Effector memory CD8-positive, alpha-beta T cell (primary cell): ENCODE results near the gene CLIP2.
A peak's percentile ranks its signal among the peaks of the same experiment; 100 is the strongest.
"Not testable (repeated sequence)": the region's sequence is repeated elsewhere in the genome, so short reads cannot be mapped to it uniquely, and the experiment has no call there.

Experiments used
- ATAC-seq: fragments of 150-1000 bp; cut with Tn5 transposase; replicated peaks from 2 replicates; pipeline ENCODE4 v1.10.0; 2021; ENCODE audit warnings: mild to moderate bottlenecking, moderate library complexity
- DNase-seq, 3 experiments: peaks; one replicate each; pipeline ENCODE4 v3.0.0; 2021
- H3K27ac Mint-ChIP-seq, 2 donors: one replicate each; pipeline ENCODE4 v1.8.0; 2022; ENCODE audit warnings: mild to moderate bottlenecking in 2 of 2, mixed read lengths in 2 of 2, moderate library complexity in 2 of 2
- H3K27me3 Mint-ChIP-seq, 2 donors: one replicate each; pipeline ENCODE4 v1.8.0; 2022; ENCODE audit warnings: mixed read lengths in 2 of 2
- H3K36me3 Mint-ChIP-seq: one replicate; pipeline ENCODE4 v1.8.0; 2022; ENCODE audit warnings: mild to moderate bottlenecking, moderate library complexity, mixed read lengths; ENCODE audit not compliant: insufficient read depth
- H3K4me1 Mint-ChIP-seq, 2 donors: one replicate each; pipeline ENCODE4 v1.8.0; 2022; ENCODE audit warnings: low read depth in 2 of 2, mixed read lengths in 2 of 2
- H3K4me3 Mint-ChIP-seq, 2 donors: one replicate each; pipeline ENCODE4 v1.8.0; 2022; ENCODE audit warnings: mild to moderate bottlenecking in 2 of 2, mixed read lengths in 2 of 2, moderate library complexity in 2 of 2
- H3K9me3 Mint-ChIP-seq, 2 donors: one replicate each; pipeline ENCODE4 v1.8.0; 2022; ENCODE audit warnings: mixed read lengths in 2 of 2

CLIP2 gene

GRCh38 chr7:74339648-74340047 is 50.4 kb downstream of the CLIP2 start:
- not testable (repeated sequence) for DNase-seq, H3K4me3 Mint-ChIP-seq, H3K4me1 Mint-ChIP-seq, H3K27ac Mint-ChIP-seq, H3K36me3 Mint-ChIP-seq, H3K27me3 Mint-ChIP-seq, H3K9me3 Mint-ChIP-seq, ATAC-seq

DNA sequence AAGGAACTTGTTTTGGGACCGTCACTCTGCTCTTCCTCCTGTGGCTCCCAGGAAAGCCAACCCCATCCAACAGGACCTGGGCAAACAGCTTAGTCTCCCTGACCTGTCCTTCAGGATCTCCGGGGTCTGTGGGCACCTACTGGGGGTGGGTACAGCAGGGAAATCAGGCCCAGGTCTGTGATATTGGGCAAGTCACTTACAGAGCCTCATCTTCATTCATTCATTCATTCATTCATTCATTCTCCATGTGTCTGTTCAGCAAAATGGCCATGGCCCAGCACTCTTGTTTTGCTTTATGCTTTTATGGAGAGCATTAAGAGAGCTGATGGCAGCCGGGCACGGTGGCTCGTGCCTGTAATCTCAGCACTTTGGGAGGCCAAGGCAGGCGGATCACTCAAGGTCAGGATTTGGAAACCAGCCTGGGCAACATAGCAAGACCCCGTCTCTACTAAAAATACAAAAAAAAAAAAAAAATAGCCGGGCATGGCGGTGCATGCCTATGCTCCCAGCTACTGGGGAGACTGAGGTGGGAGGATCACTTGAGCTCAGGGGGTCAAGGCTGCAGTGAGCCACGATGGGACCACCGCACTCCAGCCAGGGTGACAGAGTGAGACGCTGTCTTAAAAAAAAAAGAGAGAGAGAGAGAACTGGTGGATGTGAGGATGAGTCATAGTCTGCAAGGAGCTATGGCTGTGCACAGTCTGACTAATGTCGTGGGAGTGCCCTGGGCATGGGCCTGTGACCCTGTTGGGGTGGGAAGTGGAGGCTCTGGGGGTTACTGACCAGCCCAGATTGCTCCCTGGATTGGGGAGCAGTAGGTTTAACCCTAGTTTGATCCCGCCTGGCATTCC is 54.3 kb downstream of the CLIP2 start:
- H3K27ac Mint-ChIP-seq, result no peak overlapping the region
- ATAC-seq (no peak), DNase-seq (no peak)
- no peaks in the 10 kb centered on the region for H3K9me3 Mint-ChIP-seq
- H3K36me3 Mint-ChIP-seq, result peaks cover 6% of the 10 kb centered on the region
- H3K27me3 Mint-ChIP-seq, result no peaks in the 10 kb centered on the region
- no peak overlapping the region for H3K4me3 Mint-ChIP-seq
- H3K4me1 Mint-ChIP-seq, result peaks cover 0 to 2% of the 10 kb centered on the region in 2 donors

DNA sequence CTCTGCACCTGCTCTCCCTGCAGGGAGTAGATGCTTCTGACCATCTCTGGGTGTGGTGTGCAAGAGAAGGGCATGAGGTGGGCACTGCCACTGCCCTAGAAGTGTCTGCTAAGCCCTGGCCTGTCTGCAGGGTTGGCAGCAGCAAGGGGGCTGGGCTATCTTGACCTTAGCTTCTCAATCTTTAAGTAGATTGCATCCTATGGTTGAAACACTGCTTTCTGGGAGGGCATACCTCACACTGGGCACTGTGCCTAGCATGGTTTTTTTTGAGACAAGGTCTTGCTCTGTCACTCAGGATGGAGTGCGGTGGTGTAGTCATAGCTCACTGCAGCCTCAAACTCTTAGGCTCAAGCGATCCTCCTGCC is 54.9 kb downstream of the CLIP2 start:
- no peak for ATAC-seq
- H3K27ac Mint-ChIP-seq, result no peak overlapping the region

GRCh38 chr7:74344786-74345185 is 55.6 kb downstream of the CLIP2 start:
- DNase-seq, result no peak
- Mint-ChIP-seq H3K27me3 (no peaks in the 10 kb centered on the region), H3K27ac (no peak overlapping the region), H3K4me1 (peaks cover 0 to 2% of the 10 kb centered on the region in 2 donors), H3K4me3 (no peak overlapping the region), H3K9me3 (no peaks in the 10 kb centered on the region), H3K36me3 (peaks cover 6% of the 10 kb centered on the region)
- no peak for ATAC-seq

More for the DNA sequence above, 54.9 kb downstream of the CLIP2 start:
- H3K27me3 Mint-ChIP-seq, result no peaks in the 10 kb centered on the region
- no peaks in the 10 kb centered on the region for H3K9me3 Mint-ChIP-seq
- H3K36me3 Mint-ChIP-seq, result peaks cover 6% of the 10 kb centered on the region
- DNase-seq, result no peak
- no peak overlapping the region for H3K4me3 Mint-ChIP-seq
- H3K4me1 Mint-ChIP-seq, result peaks cover 0 to 2% of the 10 kb centered on the region in 2 donors

- H3K9me3 Mint-ChIP-seq, result no peaks in the 10 kb centered on the region
- DNase-seq, result no peak
- H3K27me3 Mint-ChIP-seq, result no peaks in the 10 kb centered on the region
- no peak overlapping the region for H3K4me3 Mint-ChIP-seq
- peaks cover 6% of the 10 kb centered on the region for H3K36me3 Mint-ChIP-seq
- H3K4me1 Mint-ChIP-seq, result no peaks in the 10 kb centered on the region
- H3K27ac Mint-ChIP-seq, result no peak overlapping the region
- no peak for ATAC-seq
Observed at GRCh38 chr7:74345970-74346369, 56.8 kb downstream of the CLIP2 start.

DNA sequence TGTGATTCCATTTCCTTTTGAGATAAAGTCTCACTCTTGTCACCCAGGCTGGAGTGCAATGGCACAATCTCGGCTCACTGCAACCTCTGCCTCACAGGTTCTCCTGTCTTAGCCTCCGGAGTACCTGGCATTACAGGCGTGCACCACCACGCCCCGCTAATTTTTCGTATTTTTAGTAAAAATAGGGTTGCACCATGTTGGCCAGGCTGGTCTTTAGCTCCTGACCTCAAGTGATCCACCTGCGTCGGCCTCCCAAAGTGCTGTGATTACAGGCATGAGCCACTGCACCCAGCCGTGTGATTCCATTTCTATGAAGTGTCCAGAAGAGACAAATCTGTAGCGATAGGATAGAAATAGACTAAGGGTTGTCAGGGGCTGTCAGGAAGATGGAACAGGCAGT is 60.4 kb downstream of the CLIP2 start:
- Mint-ChIP-seq H3K27me3 (no peaks in the 10 kb centered on the region), H3K27ac (no peak overlapping the region), H3K4me3 (no peak overlapping the region), H3K4me1 (no peaks in the 10 kb centered on the region), H3K36me3 (peaks cover 2% of the 10 kb centered on the region), H3K9me3 (no peaks in the 10 kb centered on the region)
- no peak for ATAC-seq
- DNase-seq, result no peak

DNA sequence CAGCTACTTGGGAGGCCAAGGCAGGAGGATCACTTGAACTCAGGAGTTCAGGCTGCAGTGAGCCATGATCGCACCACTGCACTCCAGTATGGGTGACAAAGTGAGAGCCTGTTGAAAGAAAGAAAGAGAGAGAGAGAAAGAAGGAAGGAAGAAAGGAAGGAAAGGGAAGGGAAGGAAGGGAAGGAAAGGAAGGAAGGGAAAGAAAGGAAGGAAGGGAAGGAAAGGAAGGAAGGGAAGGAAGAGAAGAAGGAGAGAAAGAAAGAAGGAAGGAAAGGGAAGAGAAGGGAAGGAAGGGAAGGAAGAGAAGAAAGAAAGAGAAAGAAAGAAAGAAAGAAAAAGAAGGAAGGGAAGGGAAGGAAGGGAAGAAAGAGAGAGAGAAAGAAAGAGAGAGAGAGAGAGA is 61.5 kb downstream of the CLIP2 start:
- Mint-ChIP-seq H3K27ac (no peak overlapping the region), H3K4me1 (no peaks in the 10 kb centered on the region), H3K4me3 (no peak overlapping the region), H3K9me3 (no peaks in the 10 kb centered on the region), H3K27me3 (no peaks in the 10 kb centered on the region), H3K36me3 (peaks cover 2% of the 10 kb centered on the region)
- no peak for DNase-seq
- ATAC-seq, result no peak

DNA sequence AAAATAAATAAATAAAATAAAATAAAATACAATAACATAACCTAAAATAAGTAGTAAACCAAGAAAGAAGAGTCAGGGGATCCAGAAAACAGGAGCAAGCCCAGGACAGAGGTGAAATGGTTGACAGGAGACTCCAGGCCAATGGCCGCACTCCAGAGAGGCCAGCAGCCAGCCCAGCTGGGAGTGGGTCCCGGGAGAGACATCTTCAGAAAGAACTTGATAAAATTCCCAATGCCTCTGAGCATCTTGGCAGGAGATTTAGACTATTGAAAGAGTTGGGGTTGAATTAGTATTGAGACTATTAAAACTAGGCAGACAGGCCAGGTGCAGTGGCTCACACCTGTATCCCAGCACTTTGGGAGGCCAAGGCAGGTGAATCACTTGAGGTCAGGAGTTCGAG is 62.6 kb downstream of the CLIP2 start:
- Mint-ChIP-seq H3K4me1 (no peaks in the 10 kb centered on the region), H3K27me3 (no peaks in the 10 kb centered on the region), H3K4me3 (no peak overlapping the region), H3K36me3 (peaks cover 2% of the 10 kb centered on the region), H3K27ac (no peak overlapping the region), H3K9me3 (no peaks in the 10 kb centered on the region)
- ATAC-seq (no peak), DNase-seq (no peak)

DNA sequence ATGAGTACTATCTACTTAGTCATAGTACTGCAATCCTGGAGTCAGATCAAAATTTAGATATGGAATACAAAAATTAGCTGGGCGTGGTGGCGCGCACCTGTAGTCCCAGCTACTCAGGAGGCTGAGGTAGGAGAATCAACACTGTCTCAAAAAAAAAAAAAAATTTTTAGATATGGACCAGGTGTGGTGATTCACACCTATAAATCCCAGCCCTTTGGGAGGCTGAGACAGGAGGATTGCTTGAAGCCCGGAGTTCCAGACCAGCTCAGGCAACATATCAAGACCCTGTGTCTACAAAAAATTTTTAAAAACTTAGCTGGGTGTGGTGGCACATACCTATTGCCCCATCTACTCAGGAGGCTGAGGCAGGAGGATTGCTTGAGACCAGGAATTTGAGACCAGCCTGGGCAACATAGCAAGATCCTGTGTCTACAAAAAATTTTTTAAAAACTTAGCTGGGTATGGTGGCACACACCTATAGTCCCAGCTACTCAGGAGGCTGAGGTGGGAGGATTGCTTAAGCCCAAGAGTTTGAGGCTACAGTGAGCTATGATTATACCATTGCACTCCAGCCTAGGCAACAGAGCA is 63.4 kb downstream of the CLIP2 start:
- H3K27ac Mint-ChIP-seq, H3K27me3 Mint-ChIP-seq, H3K9me3 Mint-ChIP-seq, H3K4me1 Mint-ChIP-seq, H3K36me3 Mint-ChIP-seq, ATAC-seq, H3K4me3 Mint-ChIP-seq, DNase-seq: not testable (repeated sequence)

- H3K4me1 Mint-ChIP-seq, result no peaks in the 10 kb centered on the region
- no peak for DNase-seq
- no peaks in the 10 kb centered on the region for H3K27me3 Mint-ChIP-seq
- H3K4me3 Mint-ChIP-seq, result no peak overlapping the region
- no peak overlapping the region for H3K27ac Mint-ChIP-seq
- H3K36me3 Mint-ChIP-seq, result peaks cover 9% of the 10 kb centered on the region
- no peak for ATAC-seq
- no peaks in the 10 kb centered on the region for H3K9me3 Mint-ChIP-seq
Observed at GRCh38 chr7:74354009-74354408, 64.8 kb downstream of the CLIP2 start.

GRCh38 chr7:74355091-74355490 is 65.9 kb downstream of the CLIP2 start:
- Mint-ChIP-seq H3K27me3 (no peaks in the 10 kb centered on the region), H3K36me3 (peaks cover 9% of the 10 kb centered on the region), H3K27ac (peak overlapping the region; percentile 33 to 52), H3K9me3 (no peaks in the 10 kb centered on the region), H3K4me3 (no peak overlapping the region), H3K4me1 (no peaks in the 10 kb centered on the region)
- ATAC-seq (no peak), DNase-seq (no peak)

GRCh38 chr7:74356589-74357315 is 67.5 kb downstream of the CLIP2 start:
- Mint-ChIP-seq H3K27me3 (no peaks in the 10 kb centered on the region), H3K36me3 (peaks cover 7% of the 10 kb centered on the region), H3K27ac (peak overlapping the region in 1 of 2 donors; percentile 33), H3K4me3 (no peak overlapping the region), H3K9me3 (no peaks in the 10 kb centered on the region), H3K4me1 (no peaks in the 10 kb centered on the region)
- DNase-seq (no peak), ATAC-seq (no peak)

GRCh38 chr7:74360008-74360407 is 70.8 kb downstream of the CLIP2 start:
- H3K9me3 Mint-ChIP-seq, result no peaks in the 10 kb centered on the region
- no peak for DNase-seq
- peak overlapping the region in 1 of 2 donors; percentile 55 for H3K27ac Mint-ChIP-seq
- no peaks in the 10 kb centered on the region for H3K4me1 Mint-ChIP-seq
- ATAC-seq, result no peak
- no peaks in the 10 kb centered on the region for H3K27me3 Mint-ChIP-seq
- H3K36me3 Mint-ChIP-seq, result peaks cover 7% of the 10 kb centered on the region
- no peak overlapping the region for H3K4me3 Mint-ChIP-seq

GRCh38 chr7:74362266-74362665 is 73.1 kb downstream of the CLIP2 start:
- Mint-ChIP-seq H3K4me3 (no peak overlapping the region), H3K9me3 (no peaks in the 10 kb centered on the region), H3K4me1 (peaks cover 0 to 3% of the 10 kb centered on the region in 2 donors), H3K27ac (no peak overlapping the region), H3K27me3 (no peaks in the 10 kb centered on the region), H3K36me3 (peaks cover 7% of the 10 kb centered on the region)
- no peak for DNase-seq
- no peak for ATAC-seq
